Ovary (tissue), 9 donors: ENCODE data around the gene SLC25A51. TPM values are rescaled to one million over a fixed set of nuclear protein-coding genes. Genes with fewer than 3 reads are reported as not detected.
"Not testable (repeated sequence)": the region's sequence is repeated elsewhere in the genome, so short reads cannot be mapped to it uniquely, and the experiment has no call there.

Experiments
- DNase-seq, 5 donors: peaks; one replicate each; pipeline ENCODE4 v3.0.0-alpha.2; 2019 to 2020
- H3K27ac ChIP-seq, 2 donors: fragments of 200-600 bp; one replicate each; pipeline versions ENCODE4 v1.5.1 to v1.8.0; 2019 to 2022
- H3K27me3 ChIP-seq: fragments of 200-600 bp; one replicate; pipeline ENCODE4 v1.8.0; 2022
- H3K36me3 ChIP-seq: fragments of 200-600 bp; sonication (generic); one replicate; pipeline ENCODE4 v1.5.1; 2019
- H3K4me1 ChIP-seq: one replicate; pipeline ENCODE4 v1.8.1; 2013; ENCODE audit warnings: mild to moderate bottlenecking, moderate library complexity; ENCODE audit not compliant: insufficient read depth
- H3K4me3 ChIP-seq: fragments of 200-600 bp; sonication (generic); one replicate; pipeline ENCODE4 v1.5.1; 2017
- H3K9me3 ChIP-seq, 2 donors: fragments of 200-600 bp in 1 of 2; sonication (generic) in 1 of 2; one replicate each; pipeline versions ENCODE4 v1.5.1 to v1.8.1; 2013 to 2019; ENCODE audit warnings: mild to moderate bottlenecking in 1 of 2, moderate library complexity in 1 of 2
- EP300 ChIP-seq: sonication (generic); formaldehyde crosslinking; IDR thresholded peaks from one replicate; pipeline ENCODE4 v1.6.1; 2017; ENCODE audit warnings: antibody characterized with exemption
- POLR2A ChIP-seq: fragments of 450-650 bp; IDR thresholded peaks from one replicate; pipeline ENCODE4 v1.6.1; 2017; ENCODE audit warnings: antibody characterized with exemption, mild to moderate bottlenecking, moderate library complexity
- WGBS, 3 donors: extraction: QIAGEN DNeasy Blood & Tissue Kit in 1 of 3; methylation state at CpG; one replicate each; pipeline versions ENCODE4 v1.1.5 to v1.1.7; 2013 to 2017; 5-methylcytosine and 5-hydroxymethylcytosine counted together
- intact Hi-C, 4 donors: fragments of 100-400 bp; cut with DNase I; formaldehyde crosslinking; loops; one replicate each; pipeline versions ENCODE4 v1.11.0 to v1.15.1; 2022 to 2023
- polyA plus RNA-seq, 2 donors: library from polyadenylated mRNA; stranded (reverse); fragments of 200-250 nt in 1 of 2; fragments of 350-450 nt in 1 of 2; fragmentation: Illumina TruSeq in 1 of 2; extraction: RNeasy Lipid Tissue Mini Kit (QIAGEN cat#74804) in 1 of 2; gene quantifications; one replicate each; pipeline ENCODE4 v1.2.3, GENCODE V29; 2013 to 2014
- total RNA-seq, 7 donors: library from RNA; depleted of rRNA in 2 of 7; stranded (reverse); fragments of >200 nt in 2 of 7; fragmentation: NEBNext Ultra II Directional in 3 of 7; extraction: Animal tissue kit (Norgen Biotek cat#: 25700) in 3 of 7; gene quantifications; one replicate each; pipeline versions ENCODE4 v1.1.0 to v1.2.4, GENCODE V29; 2016 to 2023
- TF ChIP-seq, protein P1 (sequence below), 3 donors: fragments of 450-650 bp in 2 of 3; fragments of 200-600 bp in 1 of 3; IDR thresholded peaks; one replicate each; pipeline versions ENCODE4 v1.5.1 to v1.8.0; 2016 to 2022; ENCODE audit warnings: antibody characterized with exemption in 3 of 3, mild to moderate bottlenecking in 1 of 3
- donor health status: DM: no; HTN: no; CAD: no; lungs with moderate emphysema.
- donor health status: DM: no; HTN: no; CAD: no.
- donor health status: Bipolar disorder and iron deficiency.
- donor health status: DM: yes; HTN: yes; CAD: no.
- donor health status: DM: no; HTN: no; CAD: no.
- donor health status: DM: yes; HTN: yes; CAD: no.

SLC25A51 gene
- total and polyA plus RNA-seq, 9 donors = 5.1 to 24.1 (median 20.6) TPM

GRCh38 chr9:37911271-37911681, 7.3 kb upstream of the SLC25A51 start:
- H3K4me1 ChIP-seq = no peaks in the 10 kb centered on the region
- H3K27ac ChIP-seq = no peak overlapping the region
- TF ChIP-seq, protein P1, sequence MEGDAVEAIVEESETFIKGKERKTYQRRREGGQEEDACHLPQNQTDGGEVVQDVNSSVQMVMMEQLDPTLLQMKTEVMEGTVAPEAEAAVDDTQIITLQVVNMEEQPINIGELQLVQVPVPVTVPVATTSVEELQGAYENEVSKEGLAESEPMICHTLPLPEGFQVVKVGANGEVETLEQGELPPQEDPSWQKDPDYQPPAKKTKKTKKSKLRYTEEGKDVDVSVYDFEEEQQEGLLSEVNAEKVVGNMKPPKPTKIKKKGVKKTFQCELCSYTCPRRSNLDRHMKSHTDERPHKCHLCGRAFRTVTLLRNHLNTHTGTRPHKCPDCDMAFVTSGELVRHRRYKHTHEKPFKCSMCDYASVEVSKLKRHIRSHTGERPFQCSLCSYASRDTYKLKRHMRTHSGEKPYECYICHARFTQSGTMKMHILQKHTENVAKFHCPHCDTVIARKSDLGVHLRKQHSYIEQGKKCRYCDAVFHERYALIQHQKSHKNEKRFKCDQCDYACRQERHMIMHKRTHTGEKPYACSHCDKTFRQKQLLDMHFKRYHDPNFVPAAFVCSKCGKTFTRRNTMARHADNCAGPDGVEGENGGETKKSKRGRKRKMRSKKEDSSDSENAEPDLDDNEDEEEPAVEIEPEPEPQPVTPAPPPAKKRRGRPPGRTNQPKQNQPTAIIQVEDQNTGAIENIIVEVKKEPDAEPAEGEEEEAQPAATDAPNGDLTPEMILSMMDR (IDR thresholded peaks at IDR 0.05) = no peak
- TF ChIP-seq POLR2A (no peak), EP300 (no peak)
- 8 to 35% (median 16%) methylated on average over 6 of the region's 6 CpGs for WGBS, 3 donors
- no peaks in the 10 kb centered on the region for H3K9me3 ChIP-seq
- no peaks in the 10 kb centered on the region for H3K27me3 ChIP-seq
- no peaks in the 10 kb centered on the region for H3K36me3 ChIP-seq
- intact Hi-C loops = loop anchor here (5.0 to 10.0 kb wide), 6 partner anchors 156 to 524 kb away; partner anchors contain the start of genes SHB (in 2 of the 4) and ALDH1B1 (in 1 of the 4)
- no peak overlapping the region for H3K4me3 ChIP-seq
- DNase-seq = peak in 3 of 5 donors; percentile 40 to 57 (median 51)

- H3K36me3 ChIP-seq = no peaks in the 10 kb centered on the region
- WGBS, 3 donors = 91 to 92% (median 91%) methylated on average over 4 of the region's 4 CpGs
- H3K9me3 ChIP-seq = no peaks in the 10 kb centered on the region
- H3K27me3 ChIP-seq = no peaks in the 10 kb centered on the region
- intact Hi-C loops = loop anchor here (5.0 to 10.0 kb wide), 6 partner anchors 157 to 525 kb away; partner anchors contain the start of genes SHB (in 2 of the 4) and ALDH1B1 (in 1 of the 4)
- no peak overlapping the region for H3K27ac ChIP-seq
- no peak overlapping the region for H3K4me3 ChIP-seq
- DNase-seq = no peak
- no peaks in the 10 kb centered on the region for H3K4me1 ChIP-seq
- TF ChIP-seq POLR2A (no peak), EP300 (no peak)
- TF ChIP-seq, protein P1 (IDR thresholded peaks at IDR 0.05) = no peak
Measured at GRCh38 chr9:37910271-37910670, 6.3 kb upstream of the SLC25A51 start.

DNA sequence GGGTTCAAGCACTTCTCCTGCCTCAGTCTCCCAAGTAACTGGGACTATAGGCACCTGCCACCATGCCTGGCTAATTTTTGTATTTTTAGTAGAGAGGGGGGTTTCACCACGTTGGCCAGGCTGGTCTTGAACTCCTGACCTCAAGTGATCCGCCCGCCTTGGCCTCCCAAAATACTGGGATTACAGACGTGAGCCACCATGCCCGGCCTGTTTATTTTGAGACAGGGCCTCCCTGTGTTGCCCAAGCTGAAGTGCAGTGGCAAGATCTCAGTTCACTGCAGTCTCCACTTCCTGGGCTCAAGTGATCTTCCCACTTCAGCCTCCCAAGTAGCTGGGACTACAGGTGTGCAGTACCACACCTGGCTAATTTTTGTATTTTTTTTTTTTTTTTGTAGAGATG, 5.9 kb upstream of the SLC25A51 start:
- not testable (repeated sequence) for H3K9me3 ChIP-seq, H3K36me3 ChIP-seq, H3K4me1 ChIP-seq, DNase-seq, H3K4me3 ChIP-seq, H3K27ac ChIP-seq, H3K27me3 ChIP-seq
- intact Hi-C loops = loop anchor here (5.0 to 10.0 kb wide), 6 partner anchors 157 to 525 kb away; partner anchors contain the start of genes SHB (in 2 of the 4) and ALDH1B1 (in 1 of the 4)
- 80 to 86% (median 82%) methylated on average over 5 of the region's 5 CpGs for WGBS, 3 donors

DNA sequence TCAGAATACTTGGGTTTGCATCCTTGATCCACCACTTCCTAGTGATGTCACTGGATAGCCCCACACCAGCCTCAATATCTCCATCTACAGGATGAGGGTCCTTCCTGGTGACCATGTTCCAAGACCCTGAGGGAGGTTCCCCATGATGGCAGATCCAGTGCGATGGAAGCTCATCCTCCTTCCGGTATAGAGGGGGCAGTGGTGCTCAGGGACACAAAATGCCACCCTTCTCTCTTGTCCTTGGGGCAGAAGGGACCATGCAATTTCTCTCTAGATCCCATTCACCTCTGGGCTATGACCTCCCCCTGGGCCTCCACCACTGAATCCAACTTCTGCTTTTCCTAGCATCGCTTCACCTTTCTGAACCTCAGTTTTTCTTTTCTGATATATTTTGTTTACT, 5.4 kb upstream of the SLC25A51 start:
- Histone ChIP-seq H3K9me3 (no peaks in the 10 kb centered on the region), H3K4me3 (no peak overlapping the region), H3K36me3 (no peaks in the 10 kb centered on the region), H3K27me3 (no peaks in the 10 kb centered on the region), H3K4me1 (peaks cover 4% of the 10 kb centered on the region), H3K27ac (no peak overlapping the region)
- WGBS, 3 donors = 92 to 97% (median 93%) methylated on average over 3 of the region's 3 CpGs
- TF ChIP-seq EP300 (no peak), POLR2A (no peak)
- TF ChIP-seq, protein P1 (IDR thresholded peaks at IDR 0.05) = no peak
- no peak for DNase-seq
- intact Hi-C loops = no loop called here

DNA sequence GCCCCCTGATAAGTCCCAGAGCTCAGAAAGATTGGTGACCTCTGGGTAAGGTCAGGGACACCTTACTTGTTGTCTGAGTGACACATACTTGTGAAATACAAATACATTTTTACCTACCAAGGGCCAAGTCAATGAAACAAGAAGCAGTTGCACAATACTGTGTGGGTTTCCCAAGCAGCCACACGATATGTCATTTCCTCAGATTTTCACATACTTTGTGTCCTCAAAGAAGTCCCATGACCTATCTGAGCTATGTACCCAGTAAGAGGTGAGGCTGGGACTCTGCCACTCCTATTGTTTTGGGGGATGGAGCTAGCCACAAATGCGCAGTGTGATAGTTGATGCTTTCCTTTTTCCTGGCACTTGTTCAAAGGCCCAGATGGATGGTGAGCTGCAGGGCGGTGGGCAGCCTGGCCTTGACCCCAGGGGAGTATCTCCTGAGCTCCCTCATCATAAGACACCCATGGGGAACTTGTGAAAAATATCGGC, 4.8 kb upstream of the SLC25A51 start:
- peak in 1 of 5 donors; percentile 4 for DNase-seq
- Histone ChIP-seq H3K4me3 (no peak overlapping the region), H3K36me3 (no peaks in the 10 kb centered on the region), H3K4me1 (peaks cover 4% of the 10 kb centered on the region), H3K27ac (no peak overlapping the region), H3K27me3 (no peaks in the 10 kb centered on the region), H3K9me3 (no peaks in the 10 kb centered on the region)
- WGBS, 3 donors = 24 to 50% (median 30%) methylated on average over 4 of the region's 4 CpGs
- intact Hi-C loops = no loop called here
- TF ChIP-seq EP300 (no peak), POLR2A (no peak)
- TF ChIP-seq, protein P1 (IDR thresholded peaks at IDR 0.05) = no peak
